Trophoblast cell (in vitro differentiated cells and primary cell): Measurements from ENCODE around the gene AFMID.

Experiments used
- DNase-seq, 2 donors: peaks; one replicate each; pipeline ENCODE4 v3.0.0-alpha.2; 2016
- H2AFZ ChIP-seq: 2 replicates; pipeline ENCODE4 v1.6.1; 2013; ENCODE audit warnings: low read length, moderate library complexity, mild to moderate bottlenecking; ENCODE audit not compliant: insufficient read depth, poor library complexity
- H2AK5ac ChIP-seq: 2 replicates; pipeline ENCODE4 v1.6.1; 2013; ENCODE audit warnings: mild to moderate bottlenecking, low read length
- H2BK120ac ChIP-seq: 2 replicates; pipeline ENCODE4 v1.6.1; 2013; ENCODE audit warnings: low read length, mild to moderate bottlenecking, moderate library complexity; ENCODE audit not compliant: insufficient read depth, poor library complexity
- H2BK12ac ChIP-seq: 2 replicates; pipeline ENCODE4 v1.6.1; 2013; ENCODE audit warnings: mild to moderate bottlenecking, low read length, moderate library complexity
- H2BK5ac ChIP-seq: 2 replicates; pipeline ENCODE4 v1.6.1; 2013; ENCODE audit warnings: low read length, low read depth, moderate library complexity, mild to moderate bottlenecking; ENCODE audit not compliant: poor library complexity
- H3K14ac ChIP-seq: 2 replicates; pipeline ENCODE4 v1.6.1; 2013; ENCODE audit warnings: mild to moderate bottlenecking, low read length
- H3K18ac ChIP-seq: 2 replicates; pipeline ENCODE4 v1.6.1; 2013; ENCODE audit warnings: mild to moderate bottlenecking, low read length
- H3K23ac ChIP-seq: 2 replicates; pipeline ENCODE4 v1.6.1; 2013; ENCODE audit warnings: low read length
- H3K27ac ChIP-seq: 2 replicates; pipeline ENCODE4 v1.5.1; 2013; ENCODE audit warnings: low read depth, mild to moderate bottlenecking, inconsistent platforms, low read length, moderate library complexity
- H3K27me3 ChIP-seq: 2 replicates; pipeline ENCODE4 v1.6.1; 2013; ENCODE audit warnings: inconsistent platforms, mild to moderate bottlenecking, low read length, moderate library complexity; ENCODE audit not compliant: insufficient read depth
- H3K36me3 ChIP-seq, 2 experiments: 1 replicate in 1 of 2; 2 replicates in 1 of 2; pipeline ENCODE4 v1.6.1; 2013; ENCODE audit warnings: low read length in 2 of 2, mild to moderate bottlenecking in 2 of 2, moderate library complexity in 1 of 2; ENCODE audit not compliant: insufficient read depth in 2 of 2, control insufficient read depth in 1 of 2
- H3K4ac ChIP-seq: 2 replicates; pipeline ENCODE4 v1.6.1; 2013; ENCODE audit warnings: low read depth, mild to moderate bottlenecking, low read length, moderate library complexity
- H3K4me1 ChIP-seq, 2 experiments: 1 replicate in 1 of 2; 2 replicates in 1 of 2; pipeline ENCODE4 v1.6.1; 2013; ENCODE audit warnings: low read length in 2 of 2, mild to moderate bottlenecking in 2 of 2, moderate library complexity in 1 of 2; ENCODE audit not compliant: insufficient read depth in 2 of 2, control insufficient read depth in 1 of 2
- H3K4me2 ChIP-seq: 2 replicates; pipeline ENCODE4 v1.6.1; 2013; ENCODE audit warnings: inconsistent platforms, mild to moderate bottlenecking, low read length, moderate library complexity
- H3K4me3 ChIP-seq: 2 replicates; pipeline ENCODE4 v1.5.1; 2013; ENCODE audit warnings: mild to moderate bottlenecking, low read depth, low read length, inconsistent platforms
- H3K79me1 ChIP-seq: one replicate; pipeline ENCODE4 v1.6.1; 2013; ENCODE audit warnings: low read length
- H3K79me2 ChIP-seq: 2 replicates; pipeline ENCODE4 v1.6.1; 2013; ENCODE audit warnings: low read length, mild to moderate bottlenecking; ENCODE audit not compliant: control insufficient read depth, insufficient read depth, poor library complexity
- H3K9ac ChIP-seq: 2 replicates; pipeline ENCODE4 v1.6.1; 2013; ENCODE audit warnings: mild to moderate bottlenecking, low read length
- H3K9me3 ChIP-seq: 2 replicates; pipeline ENCODE4 v1.6.1; 2013; ENCODE audit warnings: low read depth, mild to moderate bottlenecking, control low read depth, inconsistent platforms, low read length; ENCODE audit not compliant: insufficient read depth
- H4K12ac ChIP-seq: 2 replicates; pipeline ENCODE4 v1.6.1; 2013; ENCODE audit warnings: low read depth, mild to moderate bottlenecking, low read length, moderate library complexity
- H4K8ac ChIP-seq: 2 replicates; pipeline ENCODE4 v1.6.1; 2013; ENCODE audit warnings: low read depth, mild to moderate bottlenecking, low read length, moderate library complexity
- H4K91ac ChIP-seq: one replicate; pipeline ENCODE4 v1.6.1; 2013; ENCODE audit warnings: low read depth, mild to moderate bottlenecking, low read length, moderate library complexity
- WGBS: extraction: QIAGEN DNeasy Blood & Tissue Kit; methylation state at CpG from one replicate; pipeline ENCODE4 v1.1.7; 2013; ENCODE audit warnings: missing lambda C conversion rate; ENCODE audit not compliant: insufficient read length, insufficient coverage; ENCODE audit errors: extremely low coverage; 5-methylcytosine and 5-hydroxymethylcytosine counted together

Gene AFMID

DNA sequence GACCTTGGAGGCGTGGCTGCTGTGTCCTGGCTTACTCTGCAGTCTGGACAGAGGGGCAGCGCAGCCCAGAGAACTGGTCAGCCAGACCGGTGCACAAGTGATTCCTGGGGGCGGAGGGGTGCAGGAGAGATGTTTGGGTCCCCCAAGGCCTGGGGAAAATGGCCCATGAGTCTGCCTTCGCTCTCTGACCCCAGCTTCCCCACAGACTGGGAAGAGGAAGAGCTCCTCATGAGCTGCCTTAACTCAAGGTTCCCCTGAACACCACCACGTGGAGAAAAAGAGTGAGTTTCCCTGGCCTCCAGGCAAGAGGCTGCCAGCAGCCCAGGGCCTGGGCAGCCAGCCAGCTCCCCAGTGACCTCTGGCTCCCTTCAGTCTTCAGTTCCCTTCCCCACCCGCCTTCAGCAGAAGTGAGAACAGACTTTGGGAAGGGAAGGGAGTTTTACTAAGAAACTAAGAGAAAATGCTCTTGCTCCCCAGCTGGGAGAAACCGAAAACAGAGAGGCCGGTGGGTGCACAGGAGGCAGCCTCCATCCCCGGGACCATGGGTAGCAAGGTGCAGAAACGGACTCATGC is 42.9 kb upstream of the AFMID start:
- Histone ChIP-seq H2BK120ac (no peak overlapping the region), H4K8ac (no peak overlapping the region), H3K9ac (no peak overlapping the region), H2AK5ac (no peak overlapping the region), H4K12ac (no peak overlapping the region), H3K27me3 (no peaks in the 10 kb centered on the region), H3K14ac (no peak overlapping the region), H4K91ac (no peak overlapping the region), H3K79me1 (no peaks in the 10 kb centered on the region), H3K27ac (no peak overlapping the region), H3K79me2 (no peaks in the 10 kb centered on the region), H3K18ac (no peak overlapping the region), H3K4me3 (no peak overlapping the region), H3K4me1 (no peaks in the 10 kb centered on the region), H3K4ac (no peak overlapping the region), H2AFZ (no peak overlapping the region), H3K23ac (no peak overlapping the region), H3K9me3 (peaks cover 4% of the 10 kb centered on the region), H2BK5ac (no peak overlapping the region), H2BK12ac (no peak overlapping the region), H3K4me2 (no peak overlapping the region), H3K36me3 (no peaks in the 10 kb centered on the region)
- no CpG with 5 or more reads among the region's 11 CpGs for WGBS
- peak in 1 of 2 donors; percentile 48 for DNase-seq

DNA sequence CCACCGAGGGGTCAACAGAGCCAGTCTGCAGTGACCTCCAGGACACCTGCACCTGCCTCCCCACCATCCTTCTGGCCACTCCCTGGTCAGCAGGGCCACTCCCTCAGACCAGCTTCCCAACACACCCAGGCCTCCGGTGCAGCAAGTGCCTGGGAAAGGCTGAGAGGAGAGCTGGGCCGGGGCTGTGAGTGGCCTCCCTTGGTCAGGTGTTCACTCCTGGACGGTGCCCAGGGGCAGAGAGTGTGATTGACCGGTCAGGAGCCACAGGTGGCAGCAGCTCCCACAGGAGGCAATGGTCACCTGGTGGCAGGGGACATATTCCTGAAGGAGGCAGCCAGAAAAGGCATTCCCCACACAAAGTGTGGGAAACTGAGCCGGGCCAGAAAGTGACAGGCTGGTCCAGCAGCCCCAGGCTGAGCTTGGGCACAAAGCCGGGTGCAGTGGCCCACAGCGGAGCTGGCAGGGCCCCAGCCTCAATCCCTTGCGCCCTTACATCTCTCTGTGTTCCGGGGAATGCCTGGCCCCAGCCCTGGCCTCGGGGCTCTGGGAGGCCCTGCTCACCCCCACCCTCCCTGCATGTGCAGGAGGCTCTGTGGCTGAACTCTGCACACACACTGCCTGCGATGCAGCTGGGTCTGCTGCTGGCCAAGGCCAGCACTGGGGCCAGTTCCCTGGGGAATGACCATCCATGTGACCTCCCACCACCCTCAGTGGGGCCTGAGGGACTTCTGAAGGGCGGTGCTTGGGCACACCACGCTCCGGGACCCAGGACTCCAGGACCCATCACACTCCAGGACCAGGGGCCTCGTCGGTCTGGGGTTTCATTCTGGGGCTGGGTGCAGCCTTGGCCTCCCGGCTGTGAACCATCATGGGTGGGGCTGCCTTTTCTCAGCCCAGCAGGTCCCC is 42.2 kb upstream of the AFMID start:
- H2AK5ac ChIP-seq = no peak overlapping the region
- H4K12ac ChIP-seq = no peak overlapping the region
- no peak overlapping the region for H3K27ac ChIP-seq
- H2BK12ac ChIP-seq = no peak overlapping the region
- H3K36me3 ChIP-seq = no peaks in the 10 kb centered on the region
- H3K9ac ChIP-seq = no peak overlapping the region
- no peak overlapping the region for H3K23ac ChIP-seq
- WGBS = no CpG with 5 or more reads among the region's 18 CpGs
- no peak overlapping the region for H3K4me2 ChIP-seq
- H2BK120ac ChIP-seq = no peak overlapping the region
- no peak overlapping the region for H2AFZ ChIP-seq
- H4K91ac ChIP-seq = no peak overlapping the region
- no peak overlapping the region for H3K4ac ChIP-seq
- H4K8ac ChIP-seq = no peak overlapping the region
- no peaks in the 10 kb centered on the region for H3K4me1 ChIP-seq
- H3K79me1 ChIP-seq = no peaks in the 10 kb centered on the region
- no peak for DNase-seq
- H3K79me2 ChIP-seq = no peaks in the 10 kb centered on the region
- H3K27me3 ChIP-seq = no peaks in the 10 kb centered on the region
- H3K4me3 ChIP-seq = no peak overlapping the region
- H3K14ac ChIP-seq = no peak overlapping the region
- peaks cover 4% of the 10 kb centered on the region for H3K9me3 ChIP-seq
- no peak overlapping the region for H3K18ac ChIP-seq
- H2BK5ac ChIP-seq = no peak overlapping the region

DNA sequence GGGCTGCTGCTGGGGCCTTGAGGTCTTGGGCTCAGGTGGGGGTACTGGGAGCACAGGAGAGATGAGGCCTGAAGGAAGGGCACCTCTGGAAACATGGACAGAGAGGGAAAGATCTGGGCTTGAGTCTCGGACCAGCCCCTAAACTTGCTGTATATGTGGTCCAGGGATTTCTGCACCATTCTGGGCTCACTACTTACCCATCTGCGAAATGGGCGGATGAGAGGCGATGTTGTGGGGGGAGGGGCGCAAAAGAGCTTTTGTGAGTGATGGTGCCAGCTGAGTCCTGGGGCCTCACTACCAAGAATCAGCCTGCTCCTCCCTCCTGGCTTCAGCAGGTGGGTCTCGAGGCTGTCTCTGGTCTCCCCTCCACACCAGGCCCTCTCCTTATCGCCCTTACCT is 40.7 kb upstream of the AFMID start:
- H3K79me2 ChIP-seq = no peaks in the 10 kb centered on the region
- no peak overlapping the region for H3K4me2 ChIP-seq
- H2AK5ac ChIP-seq = no peak overlapping the region
- H2BK120ac ChIP-seq = no peak overlapping the region
- no peaks in the 10 kb centered on the region for H3K27me3 ChIP-seq
- H3K9ac ChIP-seq = no peak overlapping the region
- no peaks in the 10 kb centered on the region for H3K9me3 ChIP-seq
- no peak overlapping the region for H3K14ac ChIP-seq
- H3K36me3 ChIP-seq = no peaks in the 10 kb centered on the region
- H4K12ac ChIP-seq = no peak overlapping the region
- H4K91ac ChIP-seq = no peak overlapping the region
- H2BK12ac ChIP-seq = no peak overlapping the region
- no peak overlapping the region for H3K18ac ChIP-seq
- no peak overlapping the region for H3K23ac ChIP-seq
- H2BK5ac ChIP-seq = no peak overlapping the region
- H3K4me1 ChIP-seq = peaks cover 2% of the 10 kb centered on the region in 2 experiments
- H2AFZ ChIP-seq = no peak overlapping the region
- H4K8ac ChIP-seq = no peak overlapping the region
- no peak for DNase-seq
- H3K4me3 ChIP-seq = no peak overlapping the region
- no peak overlapping the region for H3K27ac ChIP-seq
- H3K4ac ChIP-seq = no peak overlapping the region
- no peaks in the 10 kb centered on the region for H3K79me1 ChIP-seq
- no CpG with 5 or more reads among the region's 7 CpGs for WGBS

DNA sequence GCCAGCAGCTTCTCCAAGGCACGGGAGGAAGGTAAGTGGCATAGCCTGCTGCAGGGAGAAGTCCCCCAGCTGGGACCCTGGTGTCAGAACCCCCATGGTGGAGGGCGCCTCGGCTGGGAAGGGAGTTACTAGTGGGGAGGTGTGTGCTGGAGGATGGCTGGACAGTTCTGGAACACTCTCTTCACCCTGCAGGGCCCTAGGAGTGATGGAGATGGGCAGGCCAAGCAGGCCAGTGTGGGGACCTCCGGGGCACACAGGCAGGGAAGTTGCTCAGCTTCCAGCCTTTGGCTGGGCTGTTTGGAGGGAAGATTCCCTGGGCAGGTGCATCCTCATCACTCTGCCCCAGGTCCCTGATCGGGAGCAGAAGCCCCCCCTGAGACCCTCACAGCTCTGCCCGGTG is 40.3 kb upstream of the AFMID start:
- Histone ChIP-seq H2AK5ac (no peak overlapping the region), H3K9ac (no peak overlapping the region), H2BK5ac (no peak overlapping the region), H2BK120ac (no peak overlapping the region), H3K4me2 (no peak overlapping the region), H3K14ac (no peak overlapping the region), H2BK12ac (no peak overlapping the region), H3K4ac (no peak overlapping the region), H3K4me3 (no peak overlapping the region), H3K4me1 (peaks cover 2 to 4% of the 10 kb centered on the region in 2 experiments), H3K18ac (no peak overlapping the region), H3K9me3 (no peaks in the 10 kb centered on the region), H3K79me2 (no peaks in the 10 kb centered on the region), H3K27ac (no peak overlapping the region), H4K8ac (no peak overlapping the region), H3K27me3 (no peaks in the 10 kb centered on the region), H2AFZ (no peak overlapping the region), H4K91ac (no peak overlapping the region), H3K36me3 (no peaks in the 10 kb centered on the region), H3K79me1 (no peaks in the 10 kb centered on the region), H3K23ac (no peak overlapping the region), H4K12ac (no peak overlapping the region)
- WGBS = no CpG with 5 or more reads among the region's 6 CpGs
- DNase-seq = no peak
